Small intestine (tissue), 7 donors: ENCODE measurements around the gene GADD45A. TPM values are rescaled to one million over a fixed set of nuclear protein-coding genes. Genes with fewer than 3 reads are reported as not detected.

Experiments used
- DNase-seq, 2 donors: peaks; one replicate each; pipeline versions ENCODE4 v3.0.0 to v3.0.0-alpha.2; 2013
- FAIRE-seq: peaks from 2 replicates; lab custom pipeline; 2012; peaks lifted over from hg19 to GRCh38; lab: Jason Lieb, UNC
- H3K27ac ChIP-seq, 3 donors: one replicate each; pipeline ENCODE4 v1.5.1; 2013; ENCODE audit warnings: low read length in 2 of 3, mild to moderate bottlenecking in 2 of 3, control low read depth in 1 of 3, inconsistent platforms in 1 of 3, low read depth in 1 of 3, moderate library complexity in 1 of 3
- H3K27me3 ChIP-seq, 3 donors: one replicate each; pipeline ENCODE4 v1.6.1; 2013; ENCODE audit warnings: low read length in 3 of 3, inconsistent platforms in 1 of 3; ENCODE audit not compliant: control insufficient read depth in 3 of 3, insufficient read depth in 3 of 3
- H3K36me3 ChIP-seq, 3 donors: one replicate each; pipeline ENCODE4 v1.6.1; 2013; ENCODE audit warnings: low read length in 3 of 3, inconsistent platforms in 1 of 3, low read depth in 1 of 3, mild to moderate bottlenecking in 1 of 3, moderate library complexity in 1 of 3; ENCODE audit not compliant: control insufficient read depth in 3 of 3, insufficient read depth in 2 of 3
- H3K4me1 ChIP-seq, 3 donors: one replicate each; pipeline ENCODE4 v1.6.1; 2013; ENCODE audit warnings: low read length in 2 of 3, inconsistent platforms in 1 of 3, low read depth in 1 of 3, mild to moderate bottlenecking in 1 of 3, moderate library complexity in 1 of 3; ENCODE audit not compliant: control insufficient read depth in 3 of 3, insufficient read depth in 2 of 3
- H3K4me3 ChIP-seq, 3 donors: one replicate each; pipeline ENCODE4 v1.5.1; 2013; ENCODE audit warnings: low read length in 3 of 3, control low read depth in 1 of 3, inconsistent platforms in 1 of 3, low read depth in 1 of 3, mild to moderate bottlenecking in 1 of 3, moderate library complexity in 1 of 3
- H3K9me3 ChIP-seq, 2 donors: one replicate each; pipeline ENCODE4 v1.6.1; 2013; ENCODE audit warnings: low read depth in 1 of 2, low read length in 1 of 2; ENCODE audit not compliant: control insufficient read depth in 2 of 2, insufficient read depth in 1 of 2
- WGBS, 3 donors: extraction: QIAGEN DNeasy Blood & Tissue Kit; methylation state at CpG; one replicate each; pipeline ENCODE4 v1.1.7; 2013; 5-methylcytosine and 5-hydroxymethylcytosine counted together
- polyA plus RNA-seq, 4 donors: library from polyadenylated mRNA; stranded (reverse) in 3 of 4; unstranded in 1 of 4; fragments of 200-250 nt in 3 of 4; fragments of 120-200 nt in 1 of 4; gene quantifications; one replicate each; pipeline versions ENCODE4 v1.2.1 to v1.2.3, GENCODE V29; 2013
- donor health status: healthy with polysubstance abuse.
- donor health status: control.
- donor health status: control.
- donor health status: Bipolar disorder and iron deficiency.
- donor health status: healthy.

The GADD45A gene
- polyA plus RNA-seq, 4 donors = 31.2 to 76.3 (median 50.9) TPM

DNA sequence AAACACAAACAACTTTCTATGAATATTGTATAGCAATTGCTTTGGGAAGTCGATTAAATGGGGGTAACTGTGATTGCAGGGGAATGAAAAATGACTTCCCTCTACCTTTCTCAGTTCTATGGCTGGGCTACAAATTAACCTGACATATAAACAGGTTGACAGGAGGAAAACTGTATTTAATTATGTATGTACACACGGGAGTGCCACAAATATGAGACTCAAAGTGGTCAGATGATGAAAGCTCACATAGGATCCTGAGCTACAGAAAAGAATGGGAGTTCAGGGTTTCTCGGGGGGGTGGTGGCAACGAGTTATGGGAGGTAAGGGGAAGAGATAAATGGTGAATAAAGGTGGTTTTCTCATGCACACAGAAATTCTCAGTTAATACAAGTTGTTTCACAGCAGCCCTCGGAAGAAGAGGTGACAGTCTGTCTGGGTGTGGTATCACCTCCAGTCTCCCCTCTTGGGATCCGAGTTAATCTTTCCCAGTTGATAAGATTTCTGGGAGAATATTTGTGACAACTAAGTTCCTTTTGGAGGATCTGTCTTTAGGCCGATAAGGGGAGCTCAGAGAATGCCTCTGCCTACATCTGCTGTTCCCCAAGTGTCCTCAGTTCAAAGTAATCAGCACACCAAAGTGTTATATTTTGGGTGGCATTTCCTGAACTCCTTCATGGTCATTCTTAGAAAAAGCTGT lies 26.3 kb downstream of the GADD45A start:
- H3K27ac ChIP-seq = peak overlapping the region in 2 of 3 donors; percentile 40 to 44
- WGBS, 3 donors = 18 to 54% (median 39%) methylated on average over 7 of the region's 7 CpGs
- FAIRE-seq = no peak

GRCh38 chr1:67711855-67712212 lies 26.8 kb downstream of the GADD45A start:
- Histone ChIP-seq H3K4me1 (peaks cover 5 to 42% (median 28%) of the 10 kb centered on the region in 3 donors), H3K4me3 (no peak overlapping the region), H3K27me3 (no peaks in the 10 kb centered on the region), H3K27ac (peak overlapping the region in 2 of 3 donors; percentile 40 to 44), H3K36me3 (peaks cover 0 to 26% (median 3%) of the 10 kb centered on the region in 3 donors), H3K9me3 (no peaks in the 10 kb centered on the region)
- no peak for FAIRE-seq
- 8 to 24% (median 8%) methylated on average over 2 of the region's 2 CpGs for WGBS, 3 donors
- peak in 1 of 2 donors; percentile 31 for DNase-seq

More for the DNA sequence above, 26.3 kb downstream of the GADD45A start:
- Histone ChIP-seq H3K4me1 (peaks cover 2 to 38% (median 26%) of the 10 kb centered on the region in 3 donors), H3K27me3 (no peaks in the 10 kb centered on the region), H3K4me3 (no peak overlapping the region), H3K36me3 (peaks cover 0 to 28% (median 5%) of the 10 kb centered on the region in 3 donors), H3K9me3 (no peaks in the 10 kb centered on the region)
- peak in 1 of 2 donors; percentile 30 for DNase-seq

DNA sequence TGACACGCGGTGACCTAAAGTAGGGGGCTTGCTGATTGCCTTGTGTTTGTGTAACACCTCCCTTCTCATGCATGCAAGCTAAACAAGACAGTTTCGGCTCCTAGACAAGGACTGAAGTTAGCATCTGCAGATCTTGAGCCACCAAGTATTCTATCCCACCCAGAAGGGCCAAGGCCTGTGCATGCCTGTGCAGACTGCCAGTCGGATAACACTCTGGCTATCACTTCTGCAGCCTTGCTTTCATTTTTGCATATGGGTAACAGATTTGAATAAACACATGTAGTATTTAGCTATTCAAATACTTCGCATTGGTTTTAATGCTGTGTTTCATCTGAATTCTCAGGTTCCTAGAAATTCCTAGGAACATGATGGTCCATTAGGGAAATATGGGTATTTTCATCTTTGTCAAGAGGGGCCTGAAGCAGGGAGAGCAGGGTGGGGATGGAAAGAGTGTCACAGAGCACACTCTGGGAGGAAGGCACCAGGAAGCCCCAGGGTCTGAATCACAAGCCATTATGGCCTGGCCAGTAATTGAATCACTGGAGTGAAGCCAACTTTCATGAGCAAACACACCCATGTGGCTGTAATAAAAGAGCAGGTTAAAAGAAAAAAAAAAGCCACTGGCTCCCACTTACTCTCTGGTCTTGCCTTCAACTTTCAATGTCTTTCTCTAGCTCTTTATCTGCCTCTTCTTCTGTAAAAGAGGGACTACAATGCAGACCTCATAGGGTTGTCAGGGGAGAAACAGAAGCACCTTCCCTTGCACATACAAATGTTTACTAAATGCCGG lies 28.3 kb downstream of the GADD45A start:
- no peaks in the 10 kb centered on the region for H3K9me3 ChIP-seq
- DNase-seq (peak; percentile 85 to 94), FAIRE-seq (no peak)
- H3K4me1 ChIP-seq = peaks cover 5 to 42% (median 27%) of the 10 kb centered on the region in 3 donors
- peak overlapping the region; percentile 56 to 79 (median 71) for H3K27ac ChIP-seq
- no peaks in the 10 kb centered on the region for H3K27me3 ChIP-seq
- peaks cover 0 to 26% (median 0%) of the 10 kb centered on the region in 3 donors for H3K36me3 ChIP-seq
- H3K4me3 ChIP-seq = no peak overlapping the region
- WGBS, 3 donors = 42 to 59% (median 54%) methylated on average over 6 of the region's 6 CpGs

- H3K27me3 ChIP-seq = no peaks in the 10 kb centered on the region
- peaks cover 0 to 18% (median 0%) of the 10 kb centered on the region in 3 donors for H3K36me3 ChIP-seq
- H3K27ac ChIP-seq = no peak overlapping the region
- DNase-seq = no peak
- H3K4me1 ChIP-seq = peaks cover 5 to 39% (median 15%) of the 10 kb centered on the region in 3 donors
- no peak for FAIRE-seq
- H3K9me3 ChIP-seq = no peaks in the 10 kb centered on the region
- 87 to 91% (median 89%) methylated on average over 2 of the region's 2 CpGs for WGBS, 3 donors
- H3K4me3 ChIP-seq = no peak overlapping the region
Observed at GRCh38 chr1:67715819-67716218, 30.8 kb downstream of the GADD45A start.

DNA sequence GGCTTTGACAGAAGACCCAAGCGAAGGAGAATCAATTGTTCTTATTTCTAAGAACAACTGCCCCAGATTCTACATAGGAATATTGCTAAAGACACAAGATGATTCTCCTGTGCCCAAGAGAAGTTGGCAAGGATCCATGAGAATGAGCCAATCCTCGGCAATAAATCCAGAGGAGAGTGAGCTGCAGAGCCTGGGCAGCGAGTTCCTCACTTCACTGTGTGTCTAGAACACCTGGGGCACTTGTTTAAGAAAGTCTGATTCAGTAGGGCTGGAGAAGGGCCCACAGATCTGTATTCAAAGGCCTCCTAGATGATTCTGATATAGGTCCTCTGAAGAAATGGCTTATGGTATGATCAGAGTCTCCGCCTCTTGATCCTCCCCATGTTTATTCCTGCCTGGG lies 31.8 kb downstream of the GADD45A start:
- H3K27me3 ChIP-seq = no peaks in the 10 kb centered on the region
- no peaks in the 10 kb centered on the region for H3K9me3 ChIP-seq
- DNase-seq = peak; percentile 56 to 86
- no peak for FAIRE-seq
- no peak overlapping the region for H3K4me3 ChIP-seq
- 37 to 58% (median 40%) methylated on average over 4 of the region's 4 CpGs for WGBS, 3 donors
- peaks cover 5 to 29% (median 10%) of the 10 kb centered on the region in 3 donors for H3K4me1 ChIP-seq
- H3K36me3 ChIP-seq = peaks cover 0 to 17% (median 0%) of the 10 kb centered on the region in 3 donors
- peak overlapping the region in 1 of 3 donors; percentile 60 for H3K27ac ChIP-seq

DNA sequence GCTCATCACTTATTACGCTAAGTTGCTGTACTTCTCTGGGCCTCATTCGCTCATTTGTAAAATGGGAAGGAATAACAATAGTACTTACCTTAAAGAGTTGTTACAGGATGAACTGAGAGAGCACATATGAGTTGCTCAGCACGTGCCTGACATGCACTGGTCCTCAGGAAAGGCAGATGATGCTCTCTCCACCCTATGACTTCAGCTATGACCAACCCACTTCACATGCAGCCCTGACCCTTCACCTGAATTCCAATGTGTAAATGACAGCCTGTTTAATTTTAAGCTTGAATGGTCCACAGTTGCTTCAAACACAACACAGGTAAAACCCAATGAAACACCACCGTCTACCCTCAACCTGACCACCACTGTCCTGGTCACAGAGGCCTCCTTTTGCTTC lies 32.9 kb downstream of the GADD45A start:
- no peaks in the 10 kb centered on the region for H3K27me3 ChIP-seq
- H3K4me1 ChIP-seq = peaks cover 7 to 23% (median 9%) of the 10 kb centered on the region in 3 donors
- H3K4me3 ChIP-seq = no peak overlapping the region
- peaks cover 0 to 13% (median 4%) of the 10 kb centered on the region in 3 donors for H3K36me3 ChIP-seq
- DNase-seq = peak; percentile 39 to 51
- 75 to 88% (median 83%) methylated on average over 4 of the region's 4 CpGs for WGBS, 3 donors
- H3K27ac ChIP-seq = no peak overlapping the region
- no peaks in the 10 kb centered on the region for H3K9me3 ChIP-seq
- no peak for FAIRE-seq

DNA sequence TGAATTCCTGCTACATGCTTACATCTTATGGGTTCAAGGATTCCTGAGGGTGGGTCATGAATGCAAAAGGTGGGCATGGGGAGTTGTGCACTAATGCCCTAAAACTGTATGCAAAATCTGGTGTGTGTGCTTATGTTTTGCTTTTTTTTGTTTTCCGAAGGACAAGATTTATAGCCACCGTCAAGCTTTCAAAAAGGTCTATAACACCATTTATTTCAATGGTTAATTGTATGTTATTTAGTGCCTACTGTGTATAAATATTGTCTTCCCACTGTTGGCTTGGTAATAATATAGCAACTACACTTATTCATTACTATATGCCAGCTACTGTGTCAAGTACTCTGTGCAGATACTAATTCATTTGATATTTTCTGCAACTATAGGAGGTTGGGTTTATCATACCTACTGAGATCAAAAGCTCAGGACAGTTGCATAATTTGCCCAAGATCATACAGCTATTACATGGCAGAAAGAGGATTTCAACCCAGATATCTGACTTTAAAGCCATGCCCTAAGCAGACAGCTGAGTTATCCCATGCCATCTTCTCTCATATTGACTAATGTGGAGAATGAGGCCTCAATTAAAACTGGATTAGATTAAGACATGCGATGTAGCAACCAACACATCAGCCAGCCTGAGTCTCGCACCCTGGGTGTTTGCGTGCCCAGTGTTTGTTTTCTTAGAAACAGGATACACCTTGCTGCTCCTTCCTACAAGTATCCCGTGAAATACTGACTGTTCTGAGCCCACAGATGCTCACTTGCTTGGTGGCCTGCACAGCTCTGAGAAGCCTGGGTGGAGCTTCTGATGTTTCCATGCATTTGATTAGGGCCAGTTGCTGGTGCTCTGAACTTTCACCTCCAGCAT lies 34.6 kb downstream of the GADD45A start:
- peaks cover 0 to 13% (median 4%) of the 10 kb centered on the region in 3 donors for H3K36me3 ChIP-seq
- H3K9me3 ChIP-seq = no peaks in the 10 kb centered on the region
- DNase-seq = no peak
- no peak for FAIRE-seq
- no peak overlapping the region for H3K4me3 ChIP-seq
- H3K4me1 ChIP-seq = peaks cover 10 to 17% (median 16%) of the 10 kb centered on the region in 3 donors
- WGBS, 3 donors = 85 to 90% (median 87%) methylated on average over 6 of the region's 6 CpGs
- H3K27ac ChIP-seq = no peak overlapping the region
- H3K27me3 ChIP-seq = no peaks in the 10 kb centered on the region
